ENCODE results near the gene LGALS9B.
A peak's percentile ranks its signal among the peaks of the same experiment; 100 is the strongest.
"Not testable (repeated sequence)": the region's sequence is repeated elsewhere in the genome, so short reads cannot be mapped to it uniquely, and the experiment has no call there.

Gene LGALS9B

DNA sequence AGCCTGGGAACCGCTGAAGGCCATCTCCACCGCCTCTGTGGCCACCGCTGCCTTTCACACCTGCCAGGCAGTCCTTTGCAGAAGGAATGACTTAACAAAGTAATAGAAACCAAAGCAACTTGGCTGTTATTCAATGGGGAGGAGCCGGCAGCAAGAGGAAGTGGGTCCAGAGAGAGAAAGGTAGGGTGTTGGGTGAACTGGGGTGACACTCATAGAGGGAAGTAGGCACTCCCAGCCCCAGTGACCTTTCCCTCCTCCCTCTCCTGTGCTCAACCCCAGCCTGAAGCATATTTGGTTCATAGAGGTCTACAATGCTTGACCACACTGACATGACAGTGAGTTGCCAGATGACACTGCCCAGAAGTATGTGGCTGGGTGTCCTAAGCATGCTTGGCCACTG lies at the start of gene LGALS9B:
Gene LGALS9B (minus strand): TSS at position 93 of the 400 bp plus-strand sequence. CDS start 69 bp downstream, at position 24.
- not testable (repeated sequence) for DNase-seq (ENCODE audit: low read depth in 2 of 2)

DNA sequence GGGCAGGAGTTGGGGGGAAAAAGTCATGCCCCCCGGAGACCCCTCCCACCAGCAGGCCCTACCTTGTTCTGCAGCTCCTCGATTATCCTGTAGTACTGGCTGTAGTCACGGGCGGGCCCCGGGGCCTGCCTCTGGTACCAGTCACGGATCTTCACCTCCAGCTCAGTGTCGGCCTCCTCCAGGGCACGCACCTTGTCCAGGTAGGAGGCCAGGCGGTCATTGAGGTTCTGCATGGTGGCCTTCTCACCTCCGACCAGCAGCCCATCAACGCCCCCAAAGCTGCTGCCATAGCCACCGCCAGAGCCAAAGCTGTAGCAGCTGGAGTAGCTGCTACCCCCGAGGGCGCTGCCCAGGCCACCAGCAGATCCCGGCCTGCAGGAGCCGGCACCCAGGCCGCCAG lies 49.6 kb upstream of the LGALS9B start:
- DNase-seq (ENCODE audit: low read depth in 2 of 2), result not testable (repeated sequence)

DNA sequence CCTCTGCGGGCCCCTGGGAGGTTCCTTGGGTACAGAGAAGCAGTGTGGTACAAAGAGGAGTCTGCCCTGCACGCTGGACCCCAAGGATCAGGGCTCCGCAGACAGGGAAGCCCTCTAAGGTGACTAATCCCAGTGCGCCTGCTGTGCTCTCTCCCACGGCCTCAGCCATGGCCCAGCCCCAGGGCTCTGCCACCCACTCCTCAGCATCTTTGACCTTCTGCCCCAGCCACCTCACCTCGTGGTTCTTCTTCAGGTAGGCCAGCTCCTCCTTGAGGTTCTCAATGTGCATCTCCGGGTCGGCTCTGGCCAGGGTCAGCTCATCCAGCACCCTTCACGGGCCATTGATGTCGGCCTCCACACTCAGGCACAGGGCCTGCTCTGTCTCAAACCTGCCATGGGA lies 47.8 kb upstream of the LGALS9B start:
- not testable (repeated sequence) for DNase-seq (ENCODE audit: low read depth in 2 of 2)

DNA sequence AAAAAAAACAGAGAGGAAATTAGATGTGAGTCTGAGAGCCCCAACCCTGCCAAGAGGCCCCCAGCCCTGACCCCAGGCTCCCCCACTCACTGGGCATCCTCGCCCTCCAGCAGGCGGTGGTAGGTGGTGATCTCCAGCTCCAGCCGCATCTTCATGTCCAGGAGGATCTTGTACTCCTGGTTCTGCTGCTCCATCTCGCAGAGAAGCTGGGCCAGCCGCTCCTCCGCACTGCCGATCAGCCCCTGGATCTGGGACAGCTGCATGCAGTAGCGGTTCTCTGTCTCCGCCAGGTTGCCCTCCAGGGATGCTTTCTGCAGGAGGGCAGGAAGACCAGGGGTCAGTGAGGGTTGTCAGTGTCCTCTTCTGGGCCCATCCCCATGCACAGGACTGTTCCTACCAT lies 46.2 kb upstream of the LGALS9B start:
- not testable (repeated sequence) for DNase-seq (ENCODE audit: low read depth in 2 of 2)

DNA sequence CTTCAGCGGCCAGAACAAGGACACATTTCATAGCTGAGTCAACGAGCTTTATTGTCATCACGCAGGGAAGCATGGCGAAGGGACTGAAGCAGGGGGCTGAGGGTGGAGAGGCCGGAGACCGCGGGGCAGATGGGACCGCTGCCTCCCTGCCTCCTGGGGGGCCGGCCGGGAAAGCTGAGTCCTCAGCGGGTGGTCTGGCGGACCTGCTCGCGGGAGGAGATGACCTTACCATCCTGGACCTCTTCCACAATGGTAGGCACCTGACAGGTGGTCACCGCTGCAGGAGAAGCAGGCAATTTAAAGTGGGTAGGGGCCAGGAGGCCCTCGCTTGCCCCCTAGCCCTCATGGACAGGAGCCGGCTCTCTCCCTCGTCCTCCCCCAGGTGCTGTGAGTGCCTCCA lies 45.0 kb upstream of the LGALS9B start:
- not testable (repeated sequence) for DNase-seq (ENCODE audit: low read depth in 2 of 2)

DNA sequence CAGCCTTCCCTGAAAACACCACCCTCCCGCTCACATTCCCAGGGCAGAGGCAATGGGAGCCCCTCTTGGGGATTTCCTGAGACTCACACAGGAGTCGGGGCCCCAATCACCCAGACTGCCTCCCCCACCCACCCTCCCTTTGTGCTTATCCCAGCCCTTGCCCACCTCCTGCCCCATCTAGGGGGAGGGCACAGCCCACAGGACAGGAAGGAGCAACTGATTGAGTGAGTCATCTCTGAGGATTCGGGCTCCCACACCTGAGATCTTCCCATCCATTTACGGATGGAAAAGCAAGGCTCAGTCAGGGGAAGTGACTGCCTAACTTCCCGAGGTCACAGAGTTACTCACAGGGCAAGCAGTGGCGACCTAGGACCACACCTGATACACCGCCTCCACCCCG lies 44.4 kb upstream of the LGALS9B start:
- DNase-seq (ENCODE audit: low read depth in 2 of 2), result not testable (repeated sequence)

DNA sequence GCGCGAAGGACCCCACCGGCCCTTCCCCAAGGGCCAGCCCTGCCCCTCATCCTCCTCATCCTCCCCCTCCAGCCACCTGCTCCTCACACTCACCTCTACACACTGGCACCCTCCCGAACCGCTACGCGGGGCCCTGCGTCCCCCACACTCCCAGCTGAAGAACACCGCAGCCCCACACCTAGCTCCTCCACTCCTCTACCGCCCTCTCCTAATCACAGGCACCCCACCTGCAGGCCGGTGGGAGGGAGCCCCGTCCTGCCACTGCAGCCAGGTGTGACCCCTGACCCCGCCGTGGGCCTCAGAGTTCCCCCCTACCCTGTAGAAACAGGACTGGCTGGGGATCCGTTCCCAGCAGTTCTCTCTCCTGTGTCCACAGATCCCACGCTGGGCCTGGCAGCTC lies 38.0 kb upstream of the LGALS9B start:
- DNase-seq (ENCODE audit: low read depth in 2 of 2), result not testable (repeated sequence)

DNA sequence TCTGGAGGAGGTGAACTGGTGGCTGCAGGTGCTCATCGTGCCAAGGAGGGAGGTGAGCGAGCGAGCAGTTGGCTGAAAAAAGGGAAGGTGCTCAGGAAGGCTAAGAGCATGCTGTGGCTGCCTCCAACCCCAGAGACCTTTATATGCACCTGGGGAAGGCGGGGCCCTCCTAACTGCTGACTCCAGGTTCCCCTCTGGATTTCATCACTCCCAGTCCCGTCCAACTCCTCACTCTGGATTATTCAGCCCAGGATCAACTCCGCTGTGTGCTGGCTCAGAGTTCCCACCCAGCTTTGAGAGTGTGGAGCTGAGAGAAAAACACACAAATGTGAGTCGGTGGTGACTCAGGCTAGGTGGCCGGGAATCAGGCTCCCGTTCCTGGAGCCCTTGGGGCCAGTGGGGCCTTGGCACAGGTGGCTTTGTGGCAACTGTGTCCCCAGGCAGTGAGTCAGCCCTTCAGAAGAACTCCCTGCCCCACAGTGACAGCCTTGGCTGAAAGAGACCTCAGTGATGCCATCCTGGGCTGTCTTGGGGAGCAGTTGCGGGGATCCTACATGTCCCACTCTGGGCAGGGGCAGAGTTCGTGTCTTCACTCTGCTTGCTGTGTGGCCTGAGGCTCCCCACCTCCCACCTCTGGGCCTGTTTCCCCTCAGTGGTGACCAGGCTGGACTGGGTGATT lies 37.2 kb upstream of the LGALS9B start:
- DNase-seq (ENCODE audit: low read depth in 2 of 2), result not testable (repeated sequence)

DNA sequence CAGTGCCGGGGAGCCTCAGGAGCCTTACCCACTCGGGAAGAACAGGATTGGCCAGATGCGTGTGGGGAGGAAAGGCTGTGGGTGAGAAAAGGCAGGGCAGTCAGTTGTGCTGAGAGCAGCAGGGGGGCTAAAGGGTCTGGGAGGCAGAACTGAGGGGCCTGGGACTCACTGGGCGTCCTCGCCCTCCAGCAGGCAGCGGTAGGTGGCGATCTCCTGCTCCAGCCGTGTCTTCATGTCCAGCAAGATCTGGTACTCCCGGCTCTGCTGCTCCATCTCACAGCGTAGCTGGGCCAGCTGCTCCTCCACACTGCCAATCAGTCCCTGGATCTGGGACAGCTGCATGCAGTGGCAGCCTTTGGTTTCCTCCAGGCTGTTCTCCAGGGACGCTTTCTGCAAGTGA lies 34.6 kb upstream of the LGALS9B start:
- not testable (repeated sequence) for DNase-seq (ENCODE audit: low read depth in 2 of 2)

DNA sequence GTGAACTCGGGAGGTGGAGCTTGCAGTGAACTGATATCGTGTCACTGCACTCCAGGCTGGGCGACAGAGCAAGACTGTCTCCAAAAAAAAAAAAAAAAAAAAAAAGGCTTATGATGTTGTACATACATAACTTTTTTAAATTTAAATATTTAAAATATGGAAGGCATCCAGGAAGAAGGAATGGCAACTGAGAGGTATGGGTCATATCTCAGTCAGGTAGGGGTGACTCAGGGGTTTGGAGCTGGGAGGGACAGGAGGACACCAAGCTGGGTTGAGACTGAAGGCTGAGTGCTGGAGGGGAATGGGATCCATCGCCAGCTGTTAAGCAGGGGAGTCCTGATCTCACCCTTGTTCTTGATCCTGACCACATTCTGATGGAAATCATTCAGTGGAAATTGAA lies 33.0 kb upstream of the LGALS9B start:
- DNase-seq (ENCODE audit: low read depth in 2 of 2), result not testable (repeated sequence)

DNA sequence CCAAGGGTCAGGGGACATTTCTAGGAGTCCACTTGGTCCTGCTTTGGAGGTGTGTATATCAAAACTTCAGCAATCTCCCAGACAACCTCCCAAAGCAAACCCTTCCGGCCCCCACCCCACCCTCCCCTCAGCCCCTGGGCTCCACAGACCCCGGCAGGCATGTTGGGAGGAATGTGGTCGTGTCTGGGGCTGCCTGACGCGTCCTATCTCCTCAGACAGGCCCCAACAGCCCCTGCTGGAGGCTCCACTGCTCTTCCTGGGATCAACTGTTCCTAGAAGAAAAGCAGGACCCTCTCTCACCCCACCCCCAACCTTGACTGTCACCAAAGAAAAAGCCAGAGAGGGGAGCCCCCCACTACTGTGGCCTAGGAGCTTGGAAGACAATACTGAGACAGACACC lies 28.1 kb upstream of the LGALS9B start:
- DNase-seq (ENCODE audit: low read depth in 2 of 2), result not testable (repeated sequence)

DNA sequence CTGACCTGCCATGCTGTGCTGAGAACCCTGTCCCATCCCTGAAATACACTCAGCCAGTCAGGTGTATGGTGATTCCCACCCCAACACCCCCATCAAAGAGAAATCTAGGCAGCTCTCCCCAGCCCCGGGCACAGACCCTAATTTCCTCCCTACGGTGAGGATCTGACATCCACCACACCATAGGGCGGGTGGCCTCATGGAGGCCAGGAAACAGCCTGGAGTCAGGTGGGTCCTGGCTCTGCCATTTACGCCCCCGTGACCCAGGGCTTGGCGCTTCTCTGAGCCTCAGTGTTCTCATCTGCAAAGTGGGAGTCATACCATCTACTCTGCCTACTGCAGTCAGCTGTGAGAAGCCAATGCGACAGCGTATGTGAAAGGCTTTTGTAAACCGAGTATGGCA lies 27.4 kb upstream of the LGALS9B start:
- not testable (repeated sequence) for DNase-seq (ENCODE audit: low read depth in 2 of 2)

DNA sequence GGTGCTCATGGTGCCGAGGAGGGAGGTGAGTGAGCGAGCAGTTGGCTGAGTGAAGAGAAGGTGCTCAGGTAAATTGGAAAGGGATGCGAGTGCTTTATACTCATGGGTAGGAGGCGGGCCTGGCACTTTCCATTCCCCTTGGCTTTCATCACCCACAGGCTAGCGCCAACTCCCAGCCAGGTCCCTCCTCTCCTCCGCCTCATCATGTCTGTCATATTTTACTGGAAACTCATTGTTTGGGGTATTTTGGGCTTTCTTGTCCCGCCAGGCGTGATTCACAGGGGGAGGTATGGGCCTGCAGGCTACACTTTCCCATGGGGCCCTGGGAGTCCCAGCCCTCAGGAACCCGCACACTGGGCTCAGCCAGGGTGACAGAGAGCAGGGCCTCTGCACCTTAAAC lies 26.8 kb upstream of the LGALS9B start:
- not testable (repeated sequence) for DNase-seq (ENCODE audit: low read depth in 2 of 2)

DNA sequence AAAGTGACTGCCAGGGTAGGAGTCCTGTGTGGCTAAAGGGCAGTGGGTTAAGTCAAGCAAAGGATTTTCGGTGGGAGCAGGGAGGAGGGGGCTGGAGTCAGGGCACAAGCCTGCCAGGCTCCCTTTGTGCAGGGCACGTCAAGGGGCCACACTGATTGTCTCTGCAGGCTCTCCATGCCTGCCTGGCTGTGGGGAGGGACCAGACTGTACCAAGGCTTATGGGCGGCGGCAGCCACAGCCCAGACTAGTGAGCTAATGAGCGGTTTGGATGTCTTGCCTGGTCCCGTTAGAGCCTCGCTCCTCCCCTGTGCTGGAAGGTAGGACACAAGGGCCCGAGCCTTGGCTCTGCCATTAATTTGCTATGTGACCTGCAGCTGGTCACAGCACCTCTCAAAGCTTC lies 25.6 kb upstream of the LGALS9B start:
- DNase-seq (ENCODE audit: low read depth in 2 of 2), result not testable (repeated sequence)

DNA sequence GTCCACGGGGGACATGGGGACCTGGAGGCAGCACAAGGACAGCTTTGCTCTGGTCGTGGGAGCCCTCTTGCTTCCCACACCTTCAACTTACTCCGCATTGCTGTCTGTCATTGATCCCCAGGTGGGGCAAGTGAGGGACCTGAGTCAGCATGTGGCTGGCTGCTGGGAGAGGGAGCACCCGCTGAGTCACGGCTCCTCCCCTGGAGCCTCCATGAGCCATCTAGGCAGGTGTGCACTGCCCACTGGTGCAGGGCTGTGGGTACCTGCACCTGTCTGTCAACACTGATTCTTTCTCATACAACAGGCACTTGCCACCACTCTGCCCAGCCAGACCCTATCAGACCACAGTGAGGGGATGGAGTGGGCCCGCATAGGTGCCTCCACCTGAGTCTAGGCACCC lies 24.8 kb upstream of the LGALS9B start:
- not testable (repeated sequence) for DNase-seq (ENCODE audit: low read depth in 2 of 2)

DNA sequence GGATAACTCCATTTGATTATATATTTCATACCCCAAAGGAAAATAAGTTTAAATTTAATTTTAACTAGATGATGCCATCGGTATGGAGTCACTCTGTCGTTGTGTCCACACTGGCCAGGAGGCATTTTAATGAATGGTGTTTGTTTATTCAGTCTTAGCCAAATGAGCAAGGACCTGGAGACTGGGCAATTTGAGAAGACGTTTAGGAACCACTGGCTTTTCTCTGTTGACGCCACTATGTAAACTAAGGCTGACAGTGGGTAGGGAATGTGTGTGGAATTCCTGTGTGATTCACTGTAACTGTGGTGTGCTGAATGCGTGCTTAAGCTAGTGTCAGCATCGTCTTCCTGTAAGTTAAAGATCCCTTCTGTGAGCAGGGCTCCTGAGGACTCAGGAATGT lies 17.6 kb upstream of the LGALS9B start:
- DNase-seq (ENCODE audit: low read depth in 2 of 2), result peak; percentile 25 to 32

DNA sequence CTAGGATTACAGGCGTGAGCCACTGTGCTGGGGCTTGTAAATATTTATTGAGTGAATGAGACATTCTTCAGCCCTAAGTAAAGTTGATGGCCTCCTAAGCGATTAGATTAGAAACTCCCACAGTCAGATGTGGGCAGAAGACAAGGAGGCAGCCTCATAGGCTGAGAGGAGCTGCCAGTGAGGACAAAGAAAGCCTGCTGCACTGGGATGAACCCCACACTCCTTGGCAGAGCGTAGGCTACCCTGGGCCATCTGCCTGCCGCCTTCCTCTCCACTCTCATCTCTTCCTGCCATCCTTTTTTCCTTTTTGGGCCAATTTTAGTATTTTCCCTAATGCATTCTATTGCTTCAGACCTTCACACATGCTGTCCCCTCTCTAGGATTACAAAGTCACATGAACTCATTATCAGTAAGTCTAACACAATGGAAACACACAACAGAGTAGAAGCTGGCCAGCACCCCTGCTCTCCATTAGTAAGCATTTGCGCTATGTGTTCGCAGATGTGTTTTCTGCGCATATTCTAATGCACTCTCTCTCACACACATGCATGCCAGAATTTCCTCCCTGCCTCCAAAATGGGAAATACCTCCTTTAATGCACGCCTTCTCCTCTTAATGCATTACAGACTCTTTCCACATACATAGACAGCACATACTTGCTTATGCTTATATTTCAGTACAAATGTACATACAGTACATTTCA lies 12.7 kb upstream of the LGALS9B start:
- DNase-seq (ENCODE audit: low read depth in 2 of 2), result peak; percentile 8 to 10

DNA sequence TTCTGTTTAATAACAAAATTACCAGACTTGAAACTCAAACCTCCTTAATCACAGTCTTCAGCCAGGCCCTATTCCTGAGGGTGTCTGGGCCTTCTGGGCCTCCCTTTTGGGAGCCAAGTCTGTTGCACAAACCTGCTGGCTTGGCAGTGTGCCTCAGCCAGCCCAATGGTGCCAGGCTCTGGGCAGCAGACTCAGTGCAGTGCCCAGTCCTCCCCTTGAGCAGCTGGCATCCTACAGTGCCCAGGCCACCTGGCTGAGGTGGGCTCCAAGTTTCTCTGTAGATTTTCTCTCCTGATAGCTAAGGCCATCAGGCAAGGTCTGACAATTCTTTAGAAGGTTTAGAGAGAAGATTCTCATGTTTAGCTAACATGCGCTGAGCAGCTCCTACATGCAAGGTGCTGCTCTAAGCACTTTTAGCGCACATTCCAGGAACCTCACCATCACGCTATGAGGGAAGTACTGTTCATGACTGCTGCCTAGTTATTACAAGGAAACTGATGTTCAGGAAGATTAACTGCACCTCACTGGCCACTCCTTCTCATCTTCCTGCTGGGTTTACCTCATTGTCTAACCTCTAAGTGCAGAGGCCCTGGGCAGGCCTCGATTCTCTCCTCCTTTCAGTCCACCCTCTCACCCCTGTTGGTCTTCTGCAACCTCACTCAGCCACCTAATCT lies 10.2 kb upstream of the LGALS9B start:
- not testable (repeated sequence) for DNase-seq (ENCODE audit: low read depth in 2 of 2)

DNA sequence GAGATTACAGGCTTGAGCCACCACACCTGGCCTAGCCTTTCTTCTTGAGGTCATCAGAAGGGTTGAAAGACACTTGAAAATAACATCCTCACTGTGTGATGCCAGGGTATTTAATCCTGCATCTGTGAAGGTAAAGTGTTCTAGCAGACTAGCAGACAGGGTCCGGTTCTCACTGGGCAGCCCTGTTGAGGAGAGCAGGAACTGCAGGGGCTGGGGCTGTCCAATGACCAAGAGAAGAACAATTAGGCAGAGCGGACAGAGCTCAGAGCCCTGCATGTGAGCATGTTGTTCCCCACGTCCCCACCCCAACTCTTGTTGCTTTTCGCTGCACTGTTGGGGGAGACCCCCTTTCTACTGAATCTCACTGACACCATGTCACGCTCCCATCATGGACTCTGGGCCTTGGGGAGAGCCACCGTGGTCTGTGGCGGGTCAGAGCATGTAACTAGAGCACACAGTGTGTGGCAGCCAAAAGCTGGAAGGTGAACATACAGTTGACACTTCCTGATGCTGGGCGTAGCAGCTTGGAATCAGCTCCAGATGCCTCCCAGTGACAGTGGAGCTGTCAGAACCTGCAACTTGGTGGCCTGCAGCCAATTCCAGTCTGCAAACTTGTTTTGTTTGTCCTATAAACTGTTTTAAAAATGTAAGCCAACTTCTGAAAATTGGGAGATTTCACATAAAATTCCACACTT lies 7.9 kb upstream of the LGALS9B start:
- not testable (repeated sequence) for DNase-seq (ENCODE audit: low read depth in 2 of 2)

DNA sequence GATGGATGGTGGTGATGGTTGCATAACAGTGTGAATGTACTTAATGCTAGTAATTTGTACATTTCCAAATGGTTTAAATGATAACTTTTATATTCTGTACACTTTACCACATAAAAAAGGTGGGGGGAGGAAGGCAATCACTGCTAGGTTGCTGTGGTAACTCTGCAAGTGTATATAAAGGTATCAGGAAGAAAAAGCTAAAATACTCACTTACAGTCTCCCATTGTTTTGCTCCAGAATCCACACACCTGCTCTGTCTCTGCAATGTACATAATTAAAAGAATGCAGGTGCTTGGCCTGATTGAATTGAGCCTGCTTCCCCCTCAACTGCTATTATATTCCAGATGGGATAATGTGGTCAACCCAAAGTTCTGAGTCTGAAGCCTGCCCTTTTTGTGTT lies 6.7 kb upstream of the LGALS9B start:
- not testable (repeated sequence) for DNase-seq (ENCODE audit: low read depth in 2 of 2)

DNA sequence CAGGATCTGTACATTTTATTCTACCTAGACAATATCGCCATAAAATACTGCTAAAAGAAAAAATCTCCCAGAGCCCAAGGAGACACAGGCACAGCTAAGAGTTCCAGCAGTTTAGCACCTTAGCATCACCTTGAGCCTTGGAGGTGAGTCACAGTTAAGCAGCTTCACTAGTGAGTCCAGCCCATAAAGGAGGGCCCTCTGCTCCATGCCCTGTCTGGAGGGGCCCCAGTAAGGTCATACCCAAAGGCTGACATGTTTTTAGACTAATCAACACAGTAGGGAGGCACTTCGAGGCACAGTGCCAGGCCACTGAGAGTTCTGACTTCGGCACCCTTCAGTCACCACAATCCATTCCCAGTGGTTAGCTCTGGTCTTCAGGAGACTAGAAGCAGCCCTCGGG lies 2.6 kb upstream of the LGALS9B start:
- DNase-seq (ENCODE audit: low read depth in 2 of 2), result not testable (repeated sequence)

DNA sequence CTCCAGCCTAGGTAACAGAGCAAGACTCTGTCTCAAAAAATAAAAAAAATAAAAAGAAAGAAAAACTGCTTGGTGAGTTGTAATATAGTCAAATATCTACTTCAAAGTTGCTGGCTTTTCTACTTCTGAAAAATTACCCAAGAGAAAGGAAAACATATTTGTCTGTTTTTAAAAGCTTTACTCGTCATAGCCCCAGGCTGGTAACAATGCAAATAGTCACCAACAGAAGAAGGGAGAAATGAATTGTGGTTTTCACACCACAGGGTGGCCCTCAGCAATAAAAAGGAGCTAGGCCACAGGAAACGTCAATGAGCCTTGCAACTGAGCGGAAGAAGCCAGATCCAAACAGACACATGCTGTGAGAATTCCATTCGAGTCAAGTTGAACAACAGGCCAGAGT lies 1.8 kb upstream of the LGALS9B start:
- DNase-seq (ENCODE audit: low read depth in 2 of 2), result not testable (repeated sequence)
